IMR-90 (cell line): ENCODE results near the gene SRPX2. TPM values are rescaled to one million over a fixed set of nuclear protein-coding genes. Genes with fewer than 3 reads are reported as not detected.

ENCODE experiments used
- ATAC-seq: fragments of 200-7000 bp; cut with Tn5 transposase; 2 replicates; pipeline ENCODE4 v1.9.1; 2020; ENCODE audit warnings: low read depth, mild to moderate bottlenecking, moderate library complexity
- BruUV-seq: library from RNA; stranded (reverse); fragments of 400-500 nt; replicated peaks from 2 replicates; lab custom pipeline; 2021; lab: Mats Ljungman, UMichigan
- CTCF ChIA-PET: fragments of 300-600 bp; formaldehyde crosslinking; extraction: SDS; loops from one replicate; lab custom pipeline; 2021; ENCODE audit warnings: antibody characterized with exemption; lab: Yijun Ruan, JAX
- POLR2A ChIA-PET: fragments of 300-600 bp; sonication (Branson Sonifier 250); formaldehyde crosslinking; loops from one replicate; lab custom pipeline; 2022; ENCODE audit warnings: antibody characterized with exemption; ENCODE audit not compliant: unreplicated experiment; lab: Charles Lee
- DNase-seq: peaks from one replicate; pipeline ENCODE4 v3.0.0; 2013
- H2AFZ ChIP-seq: replicated peaks from 2 replicates; pipeline ENCODE3; 2013; ENCODE audit warnings: low read length, mild to moderate bottlenecking; ENCODE audit not compliant: poor library complexity
- H2AK5ac ChIP-seq: 2 replicates; pipeline ENCODE4 v1.6.1; 2013; ENCODE audit warnings: low read depth, low read length, inconsistent platforms
- H2AK9ac ChIP-seq: replicated peaks from 2 replicates; pipeline ENCODE3; 2013; ENCODE audit warnings: mild to moderate bottlenecking, low read depth, low read length, moderate library complexity; ENCODE audit not compliant: poor library complexity
- H2BK120ac ChIP-seq: 2 replicates; pipeline ENCODE4 v1.6.1; 2013; ENCODE audit warnings: low read depth, low read length, inconsistent platforms
- H2BK15ac ChIP-seq: 3 replicates; pipeline ENCODE4 v1.6.1; 2013; ENCODE audit warnings: low read depth, low read length, inconsistent platforms
- H2BK20ac ChIP-seq: 2 replicates; pipeline ENCODE4 v1.6.1; 2013; ENCODE audit warnings: low read depth, mild to moderate bottlenecking, inconsistent platforms, low read length, moderate library complexity
- H2BK5ac ChIP-seq: 2 replicates; pipeline ENCODE4 v1.6.1; 2013; ENCODE audit warnings: mild to moderate bottlenecking, low read depth, low read length, inconsistent platforms; ENCODE audit not compliant: poor library complexity, severe bottlenecking
- H3K14ac ChIP-seq: replicated peaks from 2 replicates; pipeline ENCODE4 v1.6.1; 2013; ENCODE audit warnings: low read depth, low read length, inconsistent platforms
- H3K18ac ChIP-seq: 2 replicates; pipeline ENCODE4 v1.6.1; 2013; ENCODE audit warnings: low read depth, low read length, control low read depth
- H3K23ac ChIP-seq: 2 replicates; pipeline ENCODE4 v1.6.1; 2013; ENCODE audit warnings: low read depth, low read length, inconsistent platforms
- H3K27ac ChIP-seq: 2 replicates; pipeline ENCODE4 v1.5.1; 2013; ENCODE audit warnings: mild to moderate bottlenecking, control low read depth, low read length; ENCODE audit not compliant: insufficient read depth
- H3K27me3 ChIP-seq: 2 replicates; pipeline ENCODE4 v1.6.1; 2013; ENCODE audit warnings: low read length; ENCODE audit not compliant: control insufficient read depth, insufficient read depth
- H3K36me3 ChIP-seq: 2 replicates; pipeline ENCODE4 v1.6.1; 2013; ENCODE audit warnings: low read length, mixed read lengths; ENCODE audit not compliant: control insufficient read depth, insufficient read depth
- H3K4ac ChIP-seq: 2 replicates; pipeline ENCODE4 v1.6.1; 2013; ENCODE audit warnings: low read depth, low read length, inconsistent platforms
- H3K4me1 ChIP-seq: 2 replicates; pipeline ENCODE4 v1.6.1; 2013; ENCODE audit warnings: low read length, mixed read lengths; ENCODE audit not compliant: control insufficient read depth, insufficient read depth
- H3K4me2 ChIP-seq: 2 replicates; pipeline ENCODE4 v1.6.1; 2013; ENCODE audit warnings: low read depth, mild to moderate bottlenecking, control low read depth, low read length, moderate library complexity
- H3K4me3 ChIP-seq: 2 replicates; pipeline ENCODE4 v1.5.1; 2013; ENCODE audit warnings: low read depth, mild to moderate bottlenecking, control low read depth, low read length, moderate library complexity; ENCODE audit not compliant: insufficient read depth
- H3K56ac ChIP-seq: 2 replicates; pipeline ENCODE4 v1.6.1; 2013; ENCODE audit warnings: low read length, inconsistent platforms; ENCODE audit not compliant: insufficient read depth; ENCODE audit errors: extremely low read depth
- H3K79me1 ChIP-seq, 2 experiments: 2 replicates each; pipeline ENCODE4 v1.6.1; 2013; ENCODE audit warnings: low read length in 2 of 2, inconsistent platforms in 1 of 2, low read depth in 1 of 2
- H3K9ac ChIP-seq: 2 replicates; pipeline ENCODE4 v1.6.1; 2013; ENCODE audit warnings: low read depth, low read length, control low read depth
- H3K9me1 ChIP-seq: 2 replicates; pipeline ENCODE4 v1.6.1; 2013; ENCODE audit warnings: low read length, inconsistent platforms; ENCODE audit not compliant: insufficient read depth
- H3K9me3 ChIP-seq: 2 replicates; pipeline ENCODE4 v1.6.1; 2013; ENCODE audit warnings: low read length; ENCODE audit not compliant: control insufficient read depth, insufficient read depth
- H4K20me1 ChIP-seq: 2 replicates; pipeline ENCODE4 v1.6.1; 2013; ENCODE audit warnings: low read length, inconsistent platforms; ENCODE audit not compliant: insufficient read depth
- H4K5ac ChIP-seq: 2 replicates; pipeline ENCODE4 v1.6.1; 2013; ENCODE audit warnings: mild to moderate bottlenecking, low read depth, low read length, control low read depth
- H4K8ac ChIP-seq, 2 experiments: 2 replicates each; pipeline ENCODE4 v1.6.1; 2013; ENCODE audit warnings: low read depth in 2 of 2, low read length in 2 of 2, control low read depth in 1 of 2, inconsistent platforms in 1 of 2
- H4K91ac ChIP-seq: 2 replicates; pipeline ENCODE4 v1.6.1; 2013; ENCODE audit warnings: low read depth, low read length, inconsistent platforms; ENCODE audit not compliant: insufficient read depth
- CHD1 ChIP-seq: IDR thresholded peaks from 2 replicates; pipeline ENCODE4 v1.6.1; 2012; ENCODE audit warnings: low read depth, low read length, improper control_type of control experiment
- CTCF ChIP-seq: conservative IDR thresholded peaks from 2 replicates; pipeline ENCODE4 v1.5.1; 2012; ENCODE audit warnings: mild to moderate bottlenecking, low read depth, low read length, improper control_type of control experiment
- MXI1 ChIP-seq: IDR thresholded peaks from 2 replicates; pipeline ENCODE4 v1.6.1; 2012; ENCODE audit warnings: low read depth, mild to moderate bottlenecking, low read length, moderate library complexity, borderline replicate concordance
- RFX5 ChIP-seq: IDR thresholded peaks from 2 replicates; pipeline ENCODE4 v1.8.0; 2012; ENCODE audit warnings: low read depth, mild to moderate bottlenecking, low read length, moderate library complexity
- SMC3 ChIP-seq: fragments of 150-350 bp; IDR thresholded peaks from 2 replicates; pipeline ENCODE4 v1.6.1; 2016; ENCODE audit warnings: low read depth, mild to moderate bottlenecking, antibody characterized with exemption, low read length, moderate library complexity
- USF2 ChIP-seq: fragments of 150-350 bp; IDR thresholded peaks from 2 replicates; pipeline ENCODE4 v1.6.1; 2017; ENCODE audit warnings: mild to moderate bottlenecking, antibody characterized with exemption, low read length, low read depth
- WGBS, 2 experiments: methylation state at CpG; one replicate each; pipeline versions ENCODE4 v1.1.5 to v1.1.7; 2013; ENCODE audit warnings: missing lambda C conversion rate in 2 of 2; ENCODE audit not compliant: insufficient read length in 1 of 2; ENCODE audit errors: extremely low coverage in 2 of 2; 5-methylcytosine and 5-hydroxymethylcytosine counted together
- dilution Hi-C: fragments of 300-500 bp; cut with HindIII; formaldehyde crosslinking; loops from one replicate; pipeline ENCODE4 v1.14.3; 2018; ENCODE audit warnings: low sequenced_read_pairs; ENCODE audit not compliant: unreplicated experiment
- in situ Hi-C: fragments of 300-500 bp; cut with MboI; formaldehyde crosslinking; loops from 3 replicates; pipeline ENCODE4 v1.14.3; 2019; ENCODE audit warnings: low sequenced_read_pairs, inconsistent platforms, mixed read lengths
- intact Hi-C: fragments of 100-400 bp; cut with micrococcal nuclease; formaldehyde crosslinking; loops from 2 replicates; pipeline ENCODE4 v1.10.0; 2022
- polyA plus RNA-seq, 3 experiments: library from polyadenylated mRNA; depleted of rRNA; stranded (reverse); fragments of >200 nt; gene quantifications; 2 replicates each; pipeline ENCODE4 v1.2.3, GENCODE V29; 2012; ENCODE audit warnings: low replicate concordance in 1 of 3
- total RNA-seq: library from RNA; depleted of rRNA; stranded (reverse); fragments of >200 nt; gene quantifications from 2 replicates; pipeline ENCODE4 v1.2.3, GENCODE V29; 2012

The SRPX2 gene
- total and polyA plus RNA-seq, 2 of the 4 experiments (the other 2 are of a cell fraction) = 20.6 to 43.1 TPM

- Histone ChIP-seq H3K9me1 (no peaks in the 10 kb centered on the region), H3K27me3 (no peaks in the 10 kb centered on the region; the same call in 1 of the 2 replicates), H4K8ac (no peak overlapping the region), H2BK120ac (no peak overlapping the region), H2BK5ac (no peak overlapping the region), H3K9me3 (no peaks in the 10 kb centered on the region), H2BK20ac (no peak overlapping the region), H4K91ac (no peak overlapping the region), H2AFZ (no peak overlapping the region), H3K23ac (no peak overlapping the region), H3K27ac (no peak overlapping the region), H4K5ac (no peak overlapping the region), H4K20me1 (no peaks in the 10 kb centered on the region), H3K4ac (no peak overlapping the region), H2AK5ac (no peak overlapping the region), H3K9ac (no peak overlapping the region), H3K18ac (no peak overlapping the region), H3K36me3 (no peaks in the 10 kb centered on the region), H3K14ac (no peak overlapping the region), H3K56ac (no peak overlapping the region), H2BK15ac (no peak overlapping the region), H3K4me2 (no peak overlapping the region), H2AK9ac (no peak overlapping the region), H3K4me1 (no peaks in the 10 kb centered on the region), H3K79me1 (no peaks in the 10 kb centered on the region), H3K4me3 (no peak overlapping the region)
- no peak for ATAC-seq
- in situ Hi-C loops = no loop called here
- ChIA-PET CTCF (no interaction called here), POLR2A (no interaction called here)
- TF ChIP-seq CTCF = no peak
- TF ChIP-seq RFX5 = no peak
- no peak for TF ChIP-seq USF2
- TF ChIP-seq MXI1 = no peak
- no peak for TF ChIP-seq CHD1
- no peak for TF ChIP-seq SMC3
- BruUV-seq = no TSS peak
- intact Hi-C loops = loop anchor here (10.0 kb wide), 1 partner anchor 97 kb away; no protein-coding TSS in a partner anchor
- no CpG with 5 or more reads among the region's 5 CpGs for WGBS, 2 experiments
- DNase-seq = no peak
- dilution Hi-C loops = no loop called here
Measured at GRCh38 chrX:100611951-100612350, 32.0 kb upstream of the SRPX2 start.
